Duodenal mucosa (tissue), 2 donors: ENCODE measurements around the gene EMILIN3.

Experiments used
- H3K27ac ChIP-seq: one replicate; pipeline ENCODE4 v1.7.0; 2013; ENCODE audit warnings: low read depth, low read length
- H3K27me3 ChIP-seq, 2 donors: one replicate each; pipeline ENCODE4 v1.7.0; 2013; ENCODE audit warnings: low read length in 2 of 2, control low read depth in 1 of 2; ENCODE audit not compliant: insufficient read depth in 2 of 2, control insufficient read depth in 1 of 2
- H3K36me3 ChIP-seq, 2 donors: one replicate each; pipeline ENCODE4 v1.7.0; 2013; ENCODE audit warnings: low read length in 2 of 2, control low read depth in 1 of 2; ENCODE audit not compliant: insufficient read depth in 2 of 2, control insufficient read depth in 1 of 2
- H3K4me1 ChIP-seq, 2 donors: one replicate each; pipeline ENCODE4 v1.7.0; 2013; ENCODE audit warnings: low read length in 2 of 2, control low read depth in 1 of 2; ENCODE audit not compliant: insufficient read depth in 2 of 2, control insufficient read depth in 1 of 2
- H3K4me3 ChIP-seq, 2 donors: one replicate each; pipeline ENCODE4 v1.7.0; 2013; ENCODE audit warnings: low read length in 2 of 2, low read depth in 1 of 2
- H3K9ac ChIP-seq, 2 donors: one replicate each; pipeline ENCODE4 v1.7.0; 2013; ENCODE audit warnings: low read length in 2 of 2, low read depth in 1 of 2
- H3K9me3 ChIP-seq, 2 donors: one replicate each; pipeline ENCODE4 v1.7.0; 2013; ENCODE audit warnings: low read length in 2 of 2, control low read depth in 1 of 2; ENCODE audit not compliant: control insufficient read depth in 1 of 2

EMILIN3 gene

DNA sequence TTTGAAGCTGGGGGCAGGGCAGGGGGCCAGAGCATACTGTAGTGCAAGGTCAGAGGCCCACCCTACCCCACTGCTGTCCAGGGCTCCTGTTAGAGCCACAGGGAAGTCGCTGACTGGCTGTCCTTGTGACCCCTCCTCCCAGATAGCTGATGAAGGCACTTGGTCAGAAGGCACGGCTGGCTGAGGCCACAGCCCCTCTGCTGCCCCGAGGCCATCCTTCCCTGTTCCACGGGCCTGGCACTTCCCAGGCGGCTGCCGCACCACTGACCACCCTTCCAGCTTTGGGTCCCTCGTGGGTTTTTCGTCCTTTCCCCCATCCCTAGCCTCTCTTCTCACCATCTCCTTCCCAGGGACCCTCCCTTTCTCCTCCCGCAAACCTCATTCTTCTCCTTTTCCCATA is 9.2 kb upstream of the EMILIN3 start:
- Histone ChIP-seq H3K36me3 (no peaks in the 10 kb centered on the region), H3K9ac (no peak overlapping the region), H3K4me1 (no peaks in the 10 kb centered on the region), H3K27ac (no peak overlapping the region), H3K4me3 (no peak overlapping the region), H3K27me3 (peaks cover 2 to 5% of the 10 kb centered on the region in 2 donors), H3K9me3 (peaks cover 0 to 4% of the 10 kb centered on the region in 2 donors)

DNA sequence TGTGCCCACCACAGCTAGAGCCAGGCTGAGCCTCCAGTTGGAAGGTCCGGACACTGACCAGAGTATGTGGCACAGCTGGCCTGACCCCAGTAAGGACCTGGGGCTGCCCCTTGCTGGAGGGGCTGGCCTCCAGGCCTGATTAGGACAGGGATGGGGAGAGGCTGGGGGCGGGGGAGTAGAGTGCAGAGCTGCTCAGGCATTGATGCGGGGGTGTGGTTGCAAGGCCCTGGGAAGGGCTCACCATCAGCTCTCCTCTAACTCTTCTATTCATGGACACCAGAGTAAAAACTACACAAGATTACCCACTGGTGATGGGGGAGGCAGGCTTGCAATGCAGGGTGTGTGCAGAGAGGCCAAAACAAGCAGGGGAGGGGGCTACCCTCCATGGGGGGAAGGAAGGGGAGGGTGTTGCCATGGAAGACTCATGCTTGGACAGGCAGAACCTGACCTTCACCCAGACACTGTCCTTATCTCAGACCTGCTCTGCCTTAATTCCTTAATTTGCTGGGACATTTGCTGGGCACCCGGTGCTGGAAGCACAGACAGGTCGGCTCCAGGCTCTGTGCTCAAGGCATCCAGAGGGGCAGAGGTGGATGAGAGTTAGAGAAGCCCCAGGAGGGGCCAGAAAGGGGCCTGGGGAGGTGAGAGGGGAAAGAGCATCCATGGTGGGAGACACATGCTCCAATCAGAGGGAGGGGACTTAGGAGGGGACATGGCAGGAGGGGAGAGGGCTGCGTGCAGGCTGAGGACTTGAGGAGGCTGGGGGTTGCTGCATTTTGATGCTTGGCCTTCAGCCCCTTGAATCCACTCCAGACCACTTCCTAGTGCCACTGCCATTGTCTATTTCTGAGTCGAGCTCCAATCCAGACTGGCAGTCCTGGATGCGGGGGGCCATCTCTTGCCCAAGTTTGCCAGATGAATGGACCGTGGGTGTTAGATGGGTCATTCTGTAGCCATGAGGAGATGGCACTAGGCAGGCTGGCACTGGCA is 7.6 kb upstream of the EMILIN3 start:
- H3K4me1 ChIP-seq: no peaks in the 10 kb centered on the region
- no peak overlapping the region for H3K27ac ChIP-seq
- H3K27me3 ChIP-seq: peaks cover 2 to 5% of the 10 kb centered on the region in 2 donors
- H3K9ac ChIP-seq: no peak overlapping the region
- peaks cover 0 to 4% of the 10 kb centered on the region in 2 donors for H3K9me3 ChIP-seq
- no peaks in the 10 kb centered on the region for H3K36me3 ChIP-seq
- H3K4me3 ChIP-seq: no peak overlapping the region

DNA sequence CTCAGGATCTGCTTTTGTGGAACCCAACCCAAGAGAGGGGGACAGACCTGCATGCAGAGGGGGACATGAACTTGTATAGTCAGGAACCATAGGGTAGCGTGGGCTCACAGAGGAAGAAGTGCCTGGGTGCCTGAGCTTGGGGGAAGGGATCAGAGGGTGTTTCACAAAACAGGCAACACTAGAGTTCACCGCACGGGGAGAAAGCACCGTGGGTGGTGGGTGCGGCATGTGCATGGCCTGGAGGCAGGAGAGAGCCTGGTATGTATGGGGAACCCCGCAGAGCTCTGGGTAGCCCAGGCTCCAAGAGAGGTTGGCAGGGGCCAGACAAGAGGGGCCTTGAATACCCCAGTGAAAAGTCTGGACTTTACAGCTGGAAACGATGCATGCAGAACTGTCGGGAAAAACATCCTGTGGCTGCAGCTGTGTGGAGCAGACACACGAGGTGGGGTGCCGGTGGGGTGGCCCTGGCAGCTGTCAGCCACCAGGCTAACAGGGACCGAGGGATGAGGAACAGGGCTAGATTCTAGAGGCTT is 6.7 kb upstream of the EMILIN3 start:
- no peaks in the 10 kb centered on the region for H3K36me3 ChIP-seq
- H3K27ac ChIP-seq: no peak overlapping the region
- peaks cover 2 to 5% of the 10 kb centered on the region in 2 donors for H3K27me3 ChIP-seq
- H3K9me3 ChIP-seq: peaks cover 0 to 4% of the 10 kb centered on the region in 2 donors
- H3K4me3 ChIP-seq: no peak overlapping the region
- no peaks in the 10 kb centered on the region for H3K4me1 ChIP-seq
- no peak overlapping the region for H3K9ac ChIP-seq

DNA sequence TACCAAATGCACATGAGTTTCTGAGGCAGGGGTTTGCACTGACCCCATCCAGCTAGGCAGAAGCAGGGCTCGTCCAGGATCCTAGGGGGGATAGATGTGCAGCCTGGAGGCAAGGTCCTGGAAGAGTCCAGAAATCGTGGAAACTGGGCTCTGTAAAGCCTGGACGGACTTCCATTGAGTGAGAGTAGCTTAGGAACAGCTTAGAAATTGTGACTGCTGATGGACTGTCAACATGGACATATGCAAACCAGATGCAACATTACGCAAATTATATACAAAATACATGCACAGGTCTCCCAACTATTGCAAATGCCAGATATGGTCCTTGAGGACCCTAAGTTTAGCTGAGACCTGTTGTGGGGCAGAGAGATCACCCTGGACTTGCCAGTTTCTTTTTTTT is 4.8 kb upstream of the EMILIN3 start:
- no peaks in the 10 kb centered on the region for H3K36me3 ChIP-seq
- H3K9me3 ChIP-seq: peaks cover 0 to 4% of the 10 kb centered on the region in 2 donors
- H3K27ac ChIP-seq: no peak overlapping the region
- H3K4me1 ChIP-seq: peaks cover 0 to 2% of the 10 kb centered on the region in 2 donors
- H3K4me3 ChIP-seq: no peak overlapping the region
- H3K27me3 ChIP-seq: peaks cover 11 to 14% of the 10 kb centered on the region in 2 donors
- H3K9ac ChIP-seq: no peak overlapping the region

DNA sequence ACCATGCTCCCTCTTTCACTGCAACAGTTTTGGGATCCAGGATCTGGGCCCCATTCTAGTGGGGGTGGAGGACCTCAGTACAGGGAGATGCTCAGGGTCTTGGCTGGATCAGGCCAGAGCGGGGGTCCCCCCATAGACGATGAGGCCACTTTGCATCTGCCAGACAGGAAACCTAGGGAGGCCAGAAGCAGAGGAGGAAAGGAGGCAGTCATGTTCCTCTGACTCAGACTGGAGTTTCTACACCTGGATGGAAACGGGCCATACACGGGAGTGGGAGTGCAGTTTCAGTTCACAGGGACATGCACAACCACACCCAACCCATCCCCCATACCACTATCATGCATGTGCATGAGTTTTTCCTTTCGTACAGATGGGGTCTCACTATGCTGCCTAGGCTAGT is 3.6 kb upstream of the EMILIN3 start:
- Histone ChIP-seq H3K36me3 (no peaks in the 10 kb centered on the region), H3K9ac (no peak overlapping the region), H3K9me3 (peaks cover 0 to 4% of the 10 kb centered on the region in 2 donors), H3K4me3 (no peak overlapping the region), H3K27me3 (peaks cover 20 to 21% of the 10 kb centered on the region in 2 donors), H3K4me1 (peaks cover 0 to 6% of the 10 kb centered on the region in 2 donors), H3K27ac (no peak overlapping the region)

DNA sequence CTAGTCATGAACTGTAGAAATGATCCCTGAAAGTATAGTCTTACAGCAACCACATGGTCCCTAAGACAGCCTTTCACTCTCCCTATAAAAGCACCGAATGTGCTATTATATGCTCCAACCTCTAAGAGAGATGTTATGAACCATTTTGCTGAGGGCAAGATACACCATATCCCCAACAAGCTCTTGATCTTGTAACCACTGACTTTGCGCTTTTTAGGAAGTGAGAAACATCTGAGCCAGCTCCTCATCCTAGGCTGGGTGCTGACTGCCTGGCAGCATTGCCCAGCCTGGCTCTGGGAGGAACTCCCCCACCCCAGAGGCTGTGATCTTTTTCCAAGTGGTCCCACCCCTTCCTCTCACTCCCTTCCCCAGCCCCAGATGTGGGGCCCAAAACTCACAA is 3.1 kb upstream of the EMILIN3 start:
- Histone ChIP-seq H3K36me3 (no peaks in the 10 kb centered on the region), H3K27ac (no peak overlapping the region), H3K4me1 (peaks cover 0 to 6% of the 10 kb centered on the region in 2 donors), H3K9ac (no peak overlapping the region), H3K27me3 (peaks cover 21 to 26% of the 10 kb centered on the region in 2 donors), H3K4me3 (no peak overlapping the region), H3K9me3 (peaks cover 0 to 4% of the 10 kb centered on the region in 2 donors)

DNA sequence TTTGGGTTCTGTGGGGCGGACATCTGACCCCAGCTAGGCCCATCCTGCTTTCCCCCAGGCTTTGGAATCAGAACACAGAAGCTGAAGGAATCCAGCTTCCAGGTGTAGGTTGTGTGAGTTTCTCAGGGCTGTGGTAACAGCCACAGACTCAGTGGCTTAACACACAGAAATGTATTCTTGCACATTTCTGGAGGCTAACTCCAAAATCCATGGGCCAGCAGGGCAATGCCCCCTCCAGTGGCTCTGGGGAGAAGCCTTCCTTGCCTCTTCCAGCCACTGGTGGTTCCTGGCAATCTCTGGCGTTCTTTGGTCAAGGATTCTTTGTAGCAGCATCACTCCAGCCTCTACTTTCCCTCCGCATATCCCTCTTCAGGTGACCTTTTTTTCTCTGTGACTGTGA is 1.3 kb upstream of the EMILIN3 start:
- Histone ChIP-seq H3K9me3 (peaks cover 0 to 4% of the 10 kb centered on the region in 2 donors), H3K9ac (no peak overlapping the region), H3K36me3 (no peaks in the 10 kb centered on the region), H3K4me1 (peaks cover 0 to 6% of the 10 kb centered on the region in 2 donors), H3K27ac (no peak overlapping the region), H3K4me3 (no peak overlapping the region), H3K27me3 (peaks cover 23 to 30% of the 10 kb centered on the region in 2 donors)

DNA sequence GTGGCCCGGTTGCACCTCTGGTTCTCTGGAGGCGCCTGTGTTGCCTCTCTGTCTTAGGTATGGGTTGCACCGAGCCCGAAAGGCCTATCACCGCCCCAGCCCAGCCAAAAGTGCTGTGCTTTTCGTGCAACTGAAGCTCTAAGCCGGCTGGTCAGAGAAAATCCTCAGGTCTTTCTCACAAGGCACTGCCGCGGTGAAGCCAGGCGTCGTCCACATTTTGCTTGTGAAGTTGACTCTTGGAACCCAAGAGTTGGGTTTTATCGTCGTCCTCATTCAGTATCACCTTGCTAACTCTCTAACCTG is 726 bp upstream of the EMILIN3 start:
- Histone ChIP-seq H3K36me3 (no peaks in the 10 kb centered on the region), H3K9ac (no peak overlapping the region), H3K27me3 (peaks cover 23 to 30% of the 10 kb centered on the region in 2 donors), H3K27ac (no peak overlapping the region), H3K4me3 (no peak overlapping the region), H3K4me1 (peaks cover 0 to 9% of the 10 kb centered on the region in 2 donors), H3K9me3 (peaks cover 0 to 4% of the 10 kb centered on the region in 2 donors)

DNA sequence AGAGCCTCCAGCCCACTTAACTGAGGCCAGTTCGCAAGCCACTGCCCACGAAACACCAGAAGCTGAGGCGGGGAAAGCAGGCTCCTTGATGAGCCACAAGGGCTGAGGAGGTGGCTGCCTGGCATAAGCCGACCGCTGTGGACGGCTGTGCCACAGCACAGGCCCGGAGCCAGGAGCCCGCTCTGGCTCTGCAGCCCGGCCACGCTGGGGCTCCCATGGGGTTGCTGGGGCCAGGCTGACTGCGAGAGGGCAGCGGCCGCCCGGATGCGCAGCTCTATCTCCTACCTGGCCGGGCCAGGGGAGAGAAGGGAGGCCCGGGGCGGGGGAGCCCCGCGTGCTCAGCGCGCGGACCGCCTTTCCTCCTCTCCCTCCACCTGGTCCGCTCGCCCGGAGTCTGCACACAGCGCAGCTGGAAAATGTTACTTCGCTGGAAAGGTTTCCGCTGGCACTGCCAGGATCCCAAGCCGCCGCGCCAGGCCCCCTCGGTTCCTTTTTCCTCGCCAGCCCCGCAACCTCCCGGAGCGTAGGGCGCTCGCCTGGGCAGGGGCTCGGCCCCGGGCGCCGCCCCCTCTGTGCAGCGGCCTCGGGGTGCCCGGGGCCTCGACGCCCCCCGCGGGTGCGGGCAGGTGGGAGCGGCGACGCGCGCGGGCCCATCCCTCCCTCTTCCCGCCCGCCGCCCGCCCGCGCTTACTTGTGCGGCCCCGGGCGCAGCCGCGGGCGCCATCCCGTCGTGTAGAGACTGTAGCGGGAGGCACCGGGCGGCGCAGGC is 657 bp downstream of the EMILIN3 start:
- Histone ChIP-seq H3K27ac (no peak overlapping the region), H3K4me3 (no peak overlapping the region), H3K4me1 (peaks cover 0 to 9% of the 10 kb centered on the region in 2 donors), H3K27me3 (peaks cover 23 to 30% of the 10 kb centered on the region in 2 donors), H3K9me3 (no peaks in the 10 kb centered on the region), H3K36me3 (peaks cover 0 to under 1% of the 10 kb centered on the region in 2 donors), H3K9ac (no peak overlapping the region)
